K562 (cell line): ENCODE results near the gene STK17A. TPM values are rescaled to one million over a fixed set of nuclear protein-coding genes. Genes with fewer than 3 reads are reported as not detected.

Experiments
- BRD4 ChIP-seq: fragments of 200-600 bp; sonication (generic); IDR thresholded peaks from 2 replicates; pipeline ENCODE4 v1.6.1; 2017; ENCODE audit warnings: inconsistent platforms
- CEBPB ChIP-seq: fragments of 450-650 bp; IDR thresholded peaks from 2 replicates; pipeline ENCODE4 v1.6.1; 2016; ENCODE audit warnings: missing genetic modification characterization, missing compliant biosample characterization
- HIVEP1 ChIP-seq: fragments of 250-450 bp; sonication (Bioruptor Pico); IDR thresholded peaks from 2 replicates; pipeline ENCODE4 v1.4.0; 2020; ENCODE audit warnings: mild to moderate bottlenecking
- MBD2 ChIP-seq: sonication (generic); IDR thresholded peaks from 2 replicates; pipeline ENCODE4 v1.6.1; 2016; ENCODE audit warnings: low read depth, borderline replicate concordance
- MYNN ChIP-seq, 2 experiments: sonication (generic); formaldehyde crosslinking in 1 of 2; IDR thresholded peaks; 2 replicates each; pipeline versions ENCODE4 v1.5.0 to v1.6.1; 2016 to 2020; ENCODE audit warnings: antibody characterized with exemption in 1 of 2, missing genetic modification reagents in 1 of 2
- YBX1 ChIP-seq: fragments of 450-650 bp; IDR thresholded peaks from 2 replicates; pipeline ENCODE4 v1.7.1; 2016; ENCODE audit warnings: mild to moderate bottlenecking
- polyA plus RNA-seq, 8 experiments: library from polyadenylated mRNA; depleted of rRNA in 4 of 8; stranded (reverse) in 5 of 8; unstranded in 3 of 8; fragments of >200 nt; fragmentation: Nextera tagmentation in 2 of 8; fragmentation: Illumina TruSeq in 1 of 8; extraction: Ambion mirVana in 2 of 8; extraction: Trizol in 1 of 8; gene quantifications; 2 replicates each; pipeline versions ENCODE4 v1.2.1 to v1.2.3, GENCODE V29; 2011 to 2014; ENCODE audit warnings: inconsistent platforms in 1 of 8, missing spikeins in 1 of 8
- total RNA-seq, 7 experiments: library from RNA; depleted of rRNA in 6 of 7; stranded (reverse); fragments of >200 nt in 6 of 7; fragmentation: Illumina TruSeq in 2 of 7; extraction: Trizol in 2 of 7; gene quantifications; 2 replicates each; pipeline versions ENCODE4 v1.2.1 to v1.2.3, GENCODE V29; 2011 to 2021; ENCODE audit warnings: low replicate concordance in 1 of 7
- TF ChIP-seq, protein P1 (sequence below): fragments of 250-450 bp; sonication (Bioruptor Pico); IDR thresholded peaks from 2 replicates; pipeline ENCODE4 v1.4.0; 2020

STK17A gene
- total and polyA plus RNA-seq, 9 of the 15 experiments (the other 6 are each of a cell fraction or from before 2014, with no cell fraction given) = 3.4 to 16.3 (median 13.2) TPM

DNA sequence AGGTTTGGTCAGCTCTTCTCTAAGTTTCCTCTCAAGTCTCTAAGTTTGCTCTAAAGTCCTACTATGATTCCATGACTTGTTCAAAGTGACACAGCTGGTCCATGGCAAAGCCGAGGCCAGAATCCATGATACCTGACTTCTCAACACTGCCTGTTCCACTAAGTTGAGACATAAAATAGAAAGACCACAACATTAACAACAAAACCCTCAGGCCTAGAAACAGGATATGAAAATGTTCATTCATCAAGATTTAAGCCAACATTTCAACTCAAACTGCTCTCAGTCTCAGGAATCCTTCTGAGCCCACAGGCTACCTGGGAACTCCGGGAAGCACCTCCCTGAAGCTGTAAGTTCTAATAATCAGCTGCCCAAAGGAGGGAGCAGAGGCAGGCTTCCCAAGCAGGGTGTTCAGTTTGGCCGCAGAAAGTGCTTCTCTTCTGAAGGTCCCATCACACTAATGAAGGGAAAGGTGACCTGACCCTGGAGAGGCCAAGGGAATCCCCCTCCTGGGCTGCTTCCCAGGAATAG lies 62.9 kb downstream of the STK17A start (continued):
- TF ChIP-seq, protein P1, sequence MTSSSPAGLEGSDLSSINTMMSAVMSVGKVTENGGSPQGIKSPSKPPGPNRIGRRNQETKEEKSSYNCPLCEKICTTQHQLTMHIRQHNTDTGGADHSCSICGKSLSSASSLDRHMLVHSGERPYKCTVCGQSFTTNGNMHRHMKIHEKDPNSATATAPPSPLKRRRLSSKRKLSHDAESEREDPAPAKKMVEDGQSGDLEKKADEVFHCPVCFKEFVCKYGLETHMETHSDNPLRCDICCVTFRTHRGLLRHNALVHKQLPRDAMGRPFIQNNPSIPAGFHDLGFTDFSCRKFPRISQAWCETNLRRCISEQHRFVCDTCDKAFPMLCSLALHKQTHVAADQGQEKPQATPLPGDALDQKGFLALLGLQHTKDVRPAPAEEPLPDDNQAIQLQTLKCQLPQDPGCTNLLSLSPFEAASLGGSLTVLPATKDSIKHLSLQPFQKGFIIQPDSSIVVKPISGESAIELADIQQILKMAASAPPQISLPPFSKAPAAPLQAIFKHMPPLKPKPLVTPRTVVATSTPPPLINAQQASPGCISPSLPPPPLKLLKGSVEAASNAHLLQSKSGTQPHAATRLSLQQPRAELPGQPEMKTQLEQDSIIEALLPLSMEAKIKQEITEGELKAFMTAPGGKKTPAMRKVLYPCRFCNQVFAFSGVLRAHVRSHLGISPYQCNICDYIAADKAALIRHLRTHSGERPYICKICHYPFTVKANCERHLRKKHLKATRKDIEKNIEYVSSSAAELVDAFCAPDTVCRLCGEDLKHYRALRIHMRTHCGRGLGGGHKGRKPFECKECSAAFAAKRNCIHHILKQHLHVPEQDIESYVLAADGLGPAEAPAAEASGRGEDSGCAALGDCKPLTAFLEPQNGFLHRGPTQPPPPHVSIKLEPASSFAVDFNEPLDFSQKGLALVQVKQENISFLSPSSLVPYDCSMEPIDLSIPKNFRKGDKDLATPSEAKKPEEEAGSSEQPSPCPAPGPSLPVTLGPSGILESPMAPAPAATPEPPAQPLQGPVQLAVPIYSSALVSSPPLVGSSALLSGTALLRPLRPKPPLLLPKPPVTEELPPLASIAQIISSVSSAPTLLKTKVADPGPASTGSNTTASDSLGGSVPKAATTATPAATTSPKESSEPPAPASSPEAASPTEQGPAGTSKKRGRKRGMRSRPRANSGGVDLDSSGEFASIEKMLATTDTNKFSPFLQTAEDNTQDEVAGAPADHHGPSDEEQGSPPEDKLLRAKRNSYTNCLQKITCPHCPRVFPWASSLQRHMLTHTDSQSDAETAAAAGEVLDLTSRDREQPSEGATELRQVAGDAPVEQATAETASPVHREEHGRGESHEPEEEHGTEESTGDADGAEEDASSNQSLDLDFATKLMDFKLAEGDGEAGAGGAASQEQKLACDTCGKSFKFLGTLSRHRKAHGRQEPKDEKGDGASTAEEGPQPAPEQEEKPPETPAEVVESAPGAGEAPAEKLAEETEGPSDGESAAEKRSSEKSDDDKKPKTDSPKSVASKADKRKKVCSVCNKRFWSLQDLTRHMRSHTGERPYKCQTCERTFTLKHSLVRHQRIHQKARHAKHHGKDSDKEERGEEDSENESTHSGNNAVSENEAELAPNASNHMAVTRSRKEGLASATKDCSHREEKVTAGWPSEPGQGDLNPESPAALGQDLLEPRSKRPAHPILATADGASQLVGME = no peak
- TF ChIP-seq CEBPB = no peak
- no peak for TF ChIP-seq YBX1
- no peak for TF ChIP-seq HIVEP1 (CRISPR knock-in tag)
- no peak for TF ChIP-seq BRD4
- no peak for TF ChIP-seq MYNN (IDR thresholded peaks at IDR 0.05)
- TF ChIP-seq MYNN (CRISPR knock-in tag; IDR thresholded peaks at IDR 0.05) = no peak
- no peak for TF ChIP-seq MBD2
- TF ChIP-seq, all 486 proteins: peak for 0
